Astrocyte (in vitro differentiated cells and primary cell): ENCODE data around the gene ARHGAP24. TPM values are rescaled to one million over a fixed set of nuclear protein-coding genes. Genes with fewer than 3 reads are reported as not detected.
"Not testable (repeated sequence)": the region's sequence is repeated elsewhere in the genome, so short reads cannot be mapped to it uniquely, and the experiment has no call there.

ENCODE experiments used
- DNase-seq: peaks from one replicate; pipeline ENCODE4 v3.0.0-alpha.2; 2010; ENCODE audit warnings: low read depth
- FAIRE-seq: peaks from 2 replicates; lab custom pipeline; 2011; peaks lifted over from hg19 to GRCh38; lab: Jason Lieb, UNC
- H2AFZ ChIP-seq: 2 replicates; pipeline ENCODE4 v1.6.0; 2012; ENCODE audit warnings: low read depth, low read length, inconsistent platforms
- H3K27ac ChIP-seq: 2 replicates; pipeline ENCODE4 v1.5.1; 2011; ENCODE audit warnings: low read depth, low read length, inconsistent platforms
- H3K27me3 ChIP-seq: 2 replicates; pipeline ENCODE4 v1.6.0; 2011; ENCODE audit warnings: low read length, inconsistent platforms; ENCODE audit not compliant: insufficient read depth
- H3K36me3 ChIP-seq: 2 replicates; pipeline ENCODE4 v1.5.1; 2011; ENCODE audit warnings: low read length, inconsistent platforms; ENCODE audit not compliant: insufficient read depth
- H3K4me1 ChIP-seq: 2 replicates; pipeline ENCODE4 v1.5.1; 2011; ENCODE audit warnings: low read length, inconsistent platforms; ENCODE audit not compliant: insufficient read depth
- H3K4me2 ChIP-seq: 2 replicates; pipeline ENCODE4 v1.6.0; 2012; ENCODE audit warnings: low read length, inconsistent platforms
- H3K4me3 ChIP-seq: 2 replicates; pipeline ENCODE4 v1.5.1; 2011; ENCODE audit warnings: low read depth, mild to moderate bottlenecking, low read length, inconsistent platforms; ENCODE audit not compliant: insufficient read depth
- H3K79me2 ChIP-seq: 2 replicates; pipeline ENCODE4 v1.6.0; 2012; ENCODE audit warnings: mild to moderate bottlenecking, low read length, inconsistent platforms; ENCODE audit not compliant: insufficient read depth
- H3K9ac ChIP-seq: 2 replicates; pipeline ENCODE4 v1.6.0; 2012; ENCODE audit warnings: mild to moderate bottlenecking, low read length, inconsistent platforms
- H3K9me3 ChIP-seq: 2 replicates; pipeline ENCODE4 v1.5.1; 2012; ENCODE audit warnings: low read depth, mild to moderate bottlenecking, low read length, inconsistent platforms; ENCODE audit not compliant: insufficient read depth
- H4K20me1 ChIP-seq: 2 replicates; pipeline ENCODE4 v1.6.0; 2012; ENCODE audit warnings: low read length, inconsistent platforms; ENCODE audit not compliant: insufficient read depth
- H3K27ac Mint-ChIP-seq: one replicate; pipeline ENCODE4 v1.8.0; 2021; ENCODE audit warnings: mild to moderate bottlenecking, mixed read lengths; ENCODE audit not compliant: unreplicated experiment
- H3K27me3 Mint-ChIP-seq: one replicate; pipeline ENCODE4 v1.8.0; 2021; ENCODE audit warnings: low read depth, mixed read lengths; ENCODE audit not compliant: unreplicated experiment
- H3K36me3 Mint-ChIP-seq: one replicate; pipeline ENCODE4 v1.8.0; 2021; ENCODE audit warnings: low read depth, mixed read lengths; ENCODE audit not compliant: unreplicated experiment
- H3K4me1 Mint-ChIP-seq: one replicate; pipeline ENCODE4 v1.8.0; 2021; ENCODE audit warnings: low read depth, mixed read lengths; ENCODE audit not compliant: unreplicated experiment
- H3K4me3 Mint-ChIP-seq: one replicate; pipeline ENCODE4 v1.8.0; 2021; ENCODE audit warnings: mild to moderate bottlenecking, moderate library complexity, mixed read lengths; ENCODE audit not compliant: unreplicated experiment
- H3K9me3 Mint-ChIP-seq: one replicate; pipeline ENCODE4 v1.8.0; 2021; ENCODE audit warnings: mild to moderate bottlenecking, mixed read lengths; ENCODE audit not compliant: unreplicated experiment
- EZH2 ChIP-seq: IDR thresholded peaks from 2 replicates; pipeline ENCODE4 v1.6.1; 2012; ENCODE audit warnings: mild to moderate bottlenecking, low read length, inconsistent platforms; ENCODE audit not compliant: insufficient read depth
- total RNA-seq: library from RNA; stranded (reverse); gene quantifications from 2 replicates; pipeline ENCODE4 v1.2.1, GENCODE V29; 2021
- TF ChIP-seq, protein P1 (sequence below): IDR thresholded peaks from 2 replicates; pipeline ENCODE4 v1.5.1; 2011; ENCODE audit warnings: low read depth, mild to moderate bottlenecking, inconsistent platforms, low read length, moderate library complexity; ENCODE audit not compliant: insufficient read depth

The ARHGAP24 gene
- total RNA-seq, 1 donor from 2014 or later = 2.1 TPM

- peaks cover 8% of the 10 kb centered on the region for H3K9me3 Mint-ChIP-seq
- H3K27ac Mint-ChIP-seq = no peak overlapping the region
- H4K20me1 ChIP-seq = no peaks in the 10 kb centered on the region
- TF ChIP-seq, protein P1, sequence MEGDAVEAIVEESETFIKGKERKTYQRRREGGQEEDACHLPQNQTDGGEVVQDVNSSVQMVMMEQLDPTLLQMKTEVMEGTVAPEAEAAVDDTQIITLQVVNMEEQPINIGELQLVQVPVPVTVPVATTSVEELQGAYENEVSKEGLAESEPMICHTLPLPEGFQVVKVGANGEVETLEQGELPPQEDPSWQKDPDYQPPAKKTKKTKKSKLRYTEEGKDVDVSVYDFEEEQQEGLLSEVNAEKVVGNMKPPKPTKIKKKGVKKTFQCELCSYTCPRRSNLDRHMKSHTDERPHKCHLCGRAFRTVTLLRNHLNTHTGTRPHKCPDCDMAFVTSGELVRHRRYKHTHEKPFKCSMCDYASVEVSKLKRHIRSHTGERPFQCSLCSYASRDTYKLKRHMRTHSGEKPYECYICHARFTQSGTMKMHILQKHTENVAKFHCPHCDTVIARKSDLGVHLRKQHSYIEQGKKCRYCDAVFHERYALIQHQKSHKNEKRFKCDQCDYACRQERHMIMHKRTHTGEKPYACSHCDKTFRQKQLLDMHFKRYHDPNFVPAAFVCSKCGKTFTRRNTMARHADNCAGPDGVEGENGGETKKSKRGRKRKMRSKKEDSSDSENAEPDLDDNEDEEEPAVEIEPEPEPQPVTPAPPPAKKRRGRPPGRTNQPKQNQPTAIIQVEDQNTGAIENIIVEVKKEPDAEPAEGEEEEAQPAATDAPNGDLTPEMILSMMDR = no peak
- no peak for TF ChIP-seq EZH2
- H3K27me3 Mint-ChIP-seq = no peaks in the 10 kb centered on the region
- H3K4me1 Mint-ChIP-seq = peaks cover 14% of the 10 kb centered on the region
- H3K4me3 Mint-ChIP-seq = no peak overlapping the region
- no peaks in the 10 kb centered on the region for H3K9me3 ChIP-seq
- FAIRE-seq (no peak), DNase-seq (no peak)
- no peaks in the 10 kb centered on the region for H3K36me3 ChIP-seq
- H3K9ac ChIP-seq = no peak overlapping the region
- H3K79me2 ChIP-seq = no peaks in the 10 kb centered on the region
- H3K4me3 ChIP-seq = no peak overlapping the region
- no peak overlapping the region for H3K4me2 ChIP-seq
- no peak overlapping the region for H2AFZ ChIP-seq
- peaks cover 17% of the 10 kb centered on the region for H3K4me1 ChIP-seq
- H3K36me3 Mint-ChIP-seq = no peaks in the 10 kb centered on the region
- H3K27me3 ChIP-seq = no peaks in the 10 kb centered on the region
- H3K27ac ChIP-seq = no peak overlapping the region
These were observed 25.3 kb downstream of the ARHGAP24 start for GRCh38 chr4:85500110-85500867.

DNA sequence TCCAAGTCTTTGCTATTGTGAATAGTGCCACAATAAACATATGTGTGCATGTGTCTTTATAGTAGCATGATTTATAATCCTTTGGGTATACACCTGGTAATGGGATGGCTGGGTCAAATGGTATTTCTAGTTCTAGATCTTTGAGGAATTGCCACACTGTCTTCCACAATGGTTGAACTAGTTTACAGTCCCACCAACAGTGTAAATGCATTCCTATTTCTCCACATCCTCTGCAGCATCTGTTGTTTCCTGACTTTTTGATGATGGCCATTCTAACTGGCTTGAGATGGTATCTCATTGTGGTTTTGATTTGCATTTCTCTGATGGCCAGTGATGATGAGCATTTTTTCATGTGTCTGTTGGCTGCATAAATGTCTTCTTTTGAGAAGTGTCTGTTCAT, 26.2 kb downstream of the ARHGAP24 start:
- not testable (repeated sequence) for H3K27me3 Mint-ChIP-seq, H3K27me3 ChIP-seq, H3K4me2 ChIP-seq, H3K27ac ChIP-seq, H3K4me3 ChIP-seq, H3K27ac Mint-ChIP-seq, H4K20me1 ChIP-seq, H3K9ac ChIP-seq, H2AFZ ChIP-seq, H3K79me2 ChIP-seq, H3K36me3 ChIP-seq, H3K9me3 Mint-ChIP-seq, H3K4me3 Mint-ChIP-seq, FAIRE-seq, DNase-seq, H3K36me3 Mint-ChIP-seq, H3K9me3 ChIP-seq
- H3K4me1 Mint-ChIP-seq = peaks cover 12% of the 10 kb centered on the region
- H3K4me1 ChIP-seq = peaks cover 14% of the 10 kb centered on the region

DNA sequence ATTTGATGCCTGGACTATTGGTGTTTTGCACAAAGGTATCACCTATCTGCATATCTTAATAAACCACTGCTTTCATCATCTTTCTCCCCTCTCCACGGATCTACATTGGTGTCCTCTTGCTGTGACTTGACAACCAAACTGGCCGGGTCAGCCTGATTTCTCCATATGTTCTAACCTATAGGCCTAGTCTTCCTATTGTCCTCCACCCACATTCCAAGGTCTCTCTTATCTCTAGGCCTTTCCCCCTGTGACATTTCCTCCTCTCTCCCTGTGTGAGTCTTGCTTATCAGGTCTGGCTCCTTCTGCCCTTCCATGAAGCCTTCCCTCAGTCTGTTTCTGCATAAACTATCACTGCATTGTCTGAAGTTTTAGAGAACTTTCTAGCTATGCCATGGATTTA, 33.7 kb downstream of the ARHGAP24 start:
- DNase-seq (no peak), FAIRE-seq (no peak)
- Histone ChIP-seq H3K27ac (no peak overlapping the region), H3K79me2 (no peaks in the 10 kb centered on the region), H3K9ac (no peak overlapping the region), H3K4me1 (no peaks in the 10 kb centered on the region), H3K27me3 (no peaks in the 10 kb centered on the region), H2AFZ (no peak overlapping the region), H4K20me1 (no peaks in the 10 kb centered on the region), H3K4me3 (no peak overlapping the region), H3K4me2 (no peak overlapping the region), H3K9me3 (no peaks in the 10 kb centered on the region), H3K36me3 (no peaks in the 10 kb centered on the region)
- H3K9me3 Mint-ChIP-seq = peaks cover 9% of the 10 kb centered on the region
- H3K4me1 Mint-ChIP-seq = peaks cover 1% of the 10 kb centered on the region
- H3K36me3 Mint-ChIP-seq = peaks cover 3% of the 10 kb centered on the region
- TF ChIP-seq, protein P1 = no peak
- TF ChIP-seq EZH2 = no peak
- no peaks in the 10 kb centered on the region for H3K27me3 Mint-ChIP-seq
- H3K27ac Mint-ChIP-seq = no peak overlapping the region
- H3K4me3 Mint-ChIP-seq = no peak overlapping the region
